Measurements from ENCODE around the gene DLX4. TPM values are rescaled to one million over a fixed set of nuclear protein-coding genes. Genes with fewer than 3 reads are reported as not detected.

DLX4 gene
- total RNA-seq, 1 experiment from 2014 or later: not detected

DNA sequence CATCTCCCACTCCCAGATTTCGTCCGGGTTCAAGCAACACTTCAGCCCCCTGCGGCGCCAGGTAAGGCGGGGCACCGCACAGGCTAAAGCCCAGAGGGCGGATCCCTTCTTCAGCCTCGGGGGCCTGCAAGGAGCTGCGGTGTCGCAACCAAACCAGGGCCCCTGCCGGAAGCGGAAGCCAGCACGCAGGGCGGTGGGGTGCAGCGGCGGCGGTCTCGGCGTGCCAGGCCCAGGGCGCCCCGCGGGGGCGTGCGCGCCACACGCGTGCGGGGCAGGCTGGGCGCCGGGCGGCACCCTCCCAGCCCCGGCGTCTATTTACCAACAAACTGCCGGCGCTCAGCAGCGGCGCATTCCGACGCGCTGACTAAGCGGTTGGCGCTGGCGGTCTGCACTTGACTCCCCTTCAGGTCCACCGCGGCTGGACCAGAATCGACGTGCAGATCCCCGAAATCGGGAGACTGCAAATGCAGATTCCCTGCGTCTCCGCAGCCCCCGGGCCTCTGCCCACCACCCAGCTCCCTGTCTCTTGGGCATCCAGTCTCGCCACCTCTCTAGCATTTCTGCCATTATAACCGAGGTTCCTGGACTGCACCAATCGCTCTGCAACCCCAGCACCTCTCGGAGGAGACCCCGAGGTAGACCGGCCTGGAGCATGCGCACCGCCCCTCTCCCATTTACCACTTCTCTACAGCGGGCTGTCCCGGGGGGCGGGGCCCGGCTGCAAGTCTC, 421 bp upstream of the DLX4 start:
- DNase-seq (ENCODE audit: low read depth): peak; percentile 73

- DNase-seq (ENCODE audit: low read depth): no peak
These were observed 902 bp downstream of the DLX4 start for GRCh38 chr17:49969795-49970389.

- DNase-seq (ENCODE audit: low read depth): no peak
These were observed 1.5 kb downstream of the DLX4 start for GRCh38 chr17:49970498-49970897.

DNA sequence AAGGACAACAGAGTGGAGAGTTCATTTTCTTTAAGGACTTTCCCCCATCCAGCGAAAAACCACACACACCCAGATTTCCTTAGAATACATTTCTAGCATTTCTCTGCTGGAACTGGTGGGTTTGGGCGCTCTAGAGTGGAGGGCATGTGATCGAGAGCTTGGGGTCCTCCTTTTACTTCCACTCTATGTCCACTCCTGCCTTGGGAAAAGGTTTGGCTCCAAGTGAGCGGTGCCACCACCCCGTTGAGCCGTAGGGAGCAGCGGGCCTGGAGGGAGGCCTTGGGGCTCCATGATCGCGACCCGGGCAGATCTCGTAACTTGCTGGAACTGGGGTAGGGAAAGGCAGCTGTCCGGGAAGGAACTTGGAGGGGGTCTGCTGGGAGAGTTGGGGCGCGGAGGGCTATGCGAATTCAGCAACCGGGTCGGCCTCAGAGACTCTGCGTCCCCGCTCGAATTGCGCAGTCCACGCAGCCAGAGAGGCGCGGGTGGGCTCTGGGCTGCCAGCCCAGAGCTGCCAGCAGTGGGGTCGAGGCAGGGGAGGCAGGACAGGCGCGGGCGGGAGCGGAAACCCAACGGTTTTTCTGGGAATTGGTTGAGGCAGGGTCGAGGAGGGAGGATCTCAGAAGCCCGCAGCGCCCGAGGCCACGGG, 2.3 kb downstream of the DLX4 start:
- DNase-seq (ENCODE audit: low read depth): no peak

DNA sequence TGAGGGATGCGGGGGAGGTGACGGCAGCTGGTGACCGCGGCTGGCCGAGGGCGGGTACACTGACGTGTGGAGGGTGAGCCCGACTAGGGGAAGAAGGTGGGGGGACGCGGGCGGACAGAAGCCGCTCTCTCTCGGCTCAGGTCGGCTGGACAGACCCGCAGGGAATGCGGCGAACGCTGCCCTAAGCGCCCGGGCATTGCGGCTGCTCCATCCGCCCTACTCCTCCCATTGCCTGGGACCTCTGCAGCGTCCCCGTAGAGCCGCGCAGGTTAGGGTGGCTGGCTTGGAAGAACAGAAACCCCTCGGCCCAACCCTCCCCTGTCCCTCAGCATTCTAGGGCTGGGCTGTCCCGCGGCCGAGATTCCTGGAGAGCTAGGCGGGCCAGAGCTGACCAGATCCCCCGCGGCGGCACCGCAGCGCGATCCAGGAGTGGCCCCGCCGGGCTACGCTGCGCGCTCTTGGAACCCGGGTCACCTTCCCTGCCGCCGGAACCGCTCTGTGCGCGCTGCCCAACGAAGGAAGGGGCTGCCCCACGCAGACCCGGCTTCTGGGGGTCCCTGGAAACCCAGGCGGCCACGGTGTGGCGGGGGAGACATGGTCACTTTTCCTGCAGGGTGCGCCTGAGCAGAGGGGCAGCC, 3.0 kb downstream of the DLX4 start:
- peak; percentile 49 for DNase-seq (ENCODE audit: low read depth)

GRCh38 chr17:49972486-49973270, 3.7 kb downstream of the DLX4 start:
- DNase-seq (ENCODE audit: low read depth): no peak

DNA sequence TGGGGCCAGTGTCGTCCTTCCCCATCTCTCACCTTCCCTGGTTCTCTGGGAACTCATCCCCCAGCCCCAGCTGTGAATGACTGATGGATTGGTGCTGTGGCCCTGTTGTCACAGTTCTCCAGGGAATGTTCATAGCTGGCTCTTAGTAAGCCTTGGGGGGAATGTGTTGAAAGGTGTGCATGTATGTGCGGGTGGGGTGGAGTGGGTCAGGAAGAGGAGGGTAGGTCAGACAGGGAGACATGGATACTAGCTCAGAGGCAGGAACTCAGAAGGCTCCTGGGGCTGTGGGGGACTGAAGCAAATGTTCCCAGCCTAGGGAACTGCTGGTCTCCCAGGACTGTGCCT, 4.3 kb downstream of the DLX4 start:
- no peak for DNase-seq (ENCODE audit: low read depth)

DNA sequence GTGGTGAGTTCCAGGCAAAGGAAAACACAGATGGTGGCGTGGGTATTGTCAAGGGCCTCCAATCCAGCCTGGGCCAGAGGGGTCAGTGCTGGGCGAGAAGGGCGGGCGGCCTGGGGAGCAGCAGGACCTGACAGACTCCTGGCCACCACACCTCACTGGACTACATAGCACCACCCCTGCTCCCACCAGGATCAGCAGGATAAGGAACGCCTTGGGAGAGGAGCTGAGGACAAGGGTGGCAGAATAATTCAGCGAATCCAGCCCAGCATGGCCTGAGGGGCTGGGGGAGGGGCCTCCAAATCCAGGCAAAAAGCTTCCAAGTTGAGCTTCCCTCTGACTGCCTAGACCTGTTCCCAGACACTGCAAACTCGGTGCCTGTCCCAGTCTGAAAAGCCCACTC, 6.5 kb downstream of the DLX4 start:
- no peak for DNase-seq (ENCODE audit: low read depth)

- DNase-seq (ENCODE audit: low read depth): no peak
These were observed 7.3 kb downstream of the DLX4 start for GRCh38 chr17:49976163-49976827.

DNA sequence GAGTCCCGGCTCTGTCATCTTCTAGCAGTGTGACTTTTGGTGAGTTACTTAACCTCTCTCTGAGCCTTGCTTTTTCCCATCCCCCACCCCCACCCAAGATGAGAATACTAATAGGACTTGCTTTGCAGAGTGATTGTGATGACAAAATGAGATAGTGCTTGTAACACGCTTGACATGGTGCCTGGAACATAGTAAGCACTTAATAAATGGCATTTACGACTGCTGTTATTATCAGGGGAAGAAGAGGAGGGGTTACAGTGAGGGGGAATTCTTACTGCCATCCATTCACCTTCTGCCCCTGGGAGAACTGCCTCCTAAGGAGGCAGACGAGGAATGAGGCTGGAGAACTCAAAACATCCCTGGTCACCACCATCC, 7.8 kb downstream of the DLX4 start:
- no peak for DNase-seq (ENCODE audit: low read depth)

DNA sequence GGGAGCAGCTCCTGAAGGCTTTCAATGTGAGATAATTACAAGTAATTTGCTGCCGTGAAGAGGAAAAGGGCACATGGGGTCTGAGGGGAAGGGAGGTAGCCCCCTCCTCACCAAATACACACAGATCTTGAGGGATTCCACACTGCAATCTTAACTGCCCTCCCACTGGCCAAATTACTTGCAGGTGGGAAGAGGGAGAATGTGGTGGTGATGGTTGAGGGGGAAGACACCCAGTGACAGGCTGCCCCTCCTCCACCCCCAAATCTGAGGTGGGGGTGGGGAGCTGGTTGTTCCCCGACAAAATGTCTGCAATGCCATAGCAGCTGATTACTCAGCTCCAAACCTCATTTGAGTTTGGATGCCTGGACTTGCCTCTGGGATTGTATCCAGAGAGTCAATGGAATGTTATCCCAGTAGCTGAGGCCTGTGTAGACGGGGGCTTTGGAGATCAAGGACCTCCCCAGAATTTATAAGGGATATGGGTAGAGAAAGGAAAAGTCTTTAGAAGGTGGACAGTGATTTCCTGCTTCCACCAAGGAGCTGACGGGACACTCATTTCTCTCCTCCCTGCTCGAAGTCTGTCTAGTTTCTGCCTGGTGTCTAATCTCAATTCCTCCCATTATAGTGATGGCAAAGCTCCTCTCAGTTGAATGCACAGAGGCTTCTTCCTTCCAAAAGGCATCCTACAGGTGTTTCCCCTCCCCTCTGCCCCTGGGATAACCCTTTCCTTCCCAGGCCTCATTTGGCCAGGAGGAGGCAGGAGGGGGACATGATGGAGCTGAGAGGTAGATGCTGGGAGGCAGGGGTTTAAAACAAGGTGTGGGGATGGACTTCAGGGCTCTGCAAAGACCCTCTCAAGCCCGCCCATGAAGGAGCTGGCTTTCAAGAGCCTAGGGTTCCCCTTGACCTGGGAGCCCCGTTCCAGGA, 8.7 kb downstream of the DLX4 start:
- DNase-seq (ENCODE audit: low read depth): no peak

DNA sequence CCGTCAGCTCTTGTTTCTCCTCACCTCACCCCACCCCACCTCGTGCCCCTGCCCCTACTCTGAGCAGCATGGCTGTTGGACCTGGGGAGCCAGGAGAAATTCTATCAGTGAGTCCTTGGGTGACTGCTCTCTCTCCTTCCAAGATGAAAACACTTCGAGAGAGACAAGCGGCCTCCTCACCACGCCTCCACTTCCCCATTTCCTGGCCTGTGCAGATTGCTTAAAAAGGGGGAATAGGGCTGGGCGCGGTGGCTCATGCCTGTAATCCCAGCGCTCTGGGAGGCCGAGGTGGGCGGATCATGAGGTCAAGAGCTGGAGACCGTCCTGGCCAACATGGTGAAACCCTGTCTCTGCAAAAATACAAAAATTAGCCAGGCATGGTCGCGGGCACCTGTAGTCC, 9.5 kb downstream of the DLX4 start:
- no peak for DNase-seq (ENCODE audit: low read depth)

DNA sequence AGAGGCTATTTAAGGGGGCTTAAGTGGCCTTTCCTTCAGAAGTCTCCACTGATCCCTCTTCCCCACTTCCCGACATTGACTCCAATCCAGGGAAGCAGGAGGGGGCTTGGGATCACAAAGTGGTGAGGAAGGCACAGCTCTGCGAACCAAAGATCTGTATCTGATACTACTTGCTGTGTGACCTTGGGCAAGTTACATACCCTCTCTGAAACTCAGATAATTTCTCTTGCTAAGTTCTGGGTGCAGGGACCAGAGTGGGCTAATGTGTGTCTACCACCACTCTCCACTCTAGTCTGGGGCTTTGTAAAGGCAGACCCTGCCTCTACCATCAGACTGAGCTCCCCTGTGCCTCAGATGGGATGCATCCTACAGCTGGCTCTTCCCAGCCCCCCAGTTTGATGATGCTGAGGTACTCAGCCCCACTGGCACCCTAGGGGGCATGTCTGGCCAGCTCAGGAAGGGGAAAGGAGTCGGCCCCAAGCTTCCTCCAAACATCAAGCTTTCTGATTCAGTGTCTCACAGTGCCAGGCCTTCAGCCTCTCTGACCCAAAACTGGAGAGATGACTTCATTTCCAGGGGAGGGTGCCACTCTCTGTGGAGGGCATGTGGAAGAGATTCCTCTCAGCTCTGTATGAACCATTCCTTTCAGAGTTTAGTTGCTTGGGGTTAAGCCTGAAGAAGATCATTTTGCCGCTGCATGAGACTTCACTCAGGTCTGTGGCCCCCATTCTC, 10.9 kb downstream of the DLX4 start:
- no peak for DNase-seq (ENCODE audit: low read depth)

DNA sequence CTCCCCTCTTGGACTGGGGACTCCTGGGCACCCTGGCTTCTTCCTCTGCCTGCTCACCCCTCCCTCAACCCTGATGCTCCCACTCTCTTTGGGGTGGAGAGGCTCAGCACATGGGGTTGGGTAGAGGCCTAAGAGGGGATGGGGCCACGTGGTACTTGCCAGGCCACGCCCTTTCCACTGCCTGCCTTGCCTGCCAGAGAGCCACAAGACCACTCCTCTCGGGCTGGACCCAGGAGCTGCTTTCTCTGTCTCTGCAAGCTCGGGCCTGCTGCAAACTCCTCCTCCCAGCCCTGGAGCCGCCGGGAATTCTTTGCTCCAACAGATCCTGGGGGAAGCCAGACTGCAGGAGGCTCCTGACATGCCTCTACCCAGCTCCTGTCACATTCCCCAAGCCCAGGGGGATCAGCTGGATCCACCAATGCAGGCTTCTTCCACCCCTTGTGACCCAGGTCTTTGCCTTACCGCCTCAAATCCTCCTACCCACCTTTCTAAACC, 11.8 kb downstream of the DLX4 start:
- no peak for DNase-seq (ENCODE audit: low read depth)

DNA sequence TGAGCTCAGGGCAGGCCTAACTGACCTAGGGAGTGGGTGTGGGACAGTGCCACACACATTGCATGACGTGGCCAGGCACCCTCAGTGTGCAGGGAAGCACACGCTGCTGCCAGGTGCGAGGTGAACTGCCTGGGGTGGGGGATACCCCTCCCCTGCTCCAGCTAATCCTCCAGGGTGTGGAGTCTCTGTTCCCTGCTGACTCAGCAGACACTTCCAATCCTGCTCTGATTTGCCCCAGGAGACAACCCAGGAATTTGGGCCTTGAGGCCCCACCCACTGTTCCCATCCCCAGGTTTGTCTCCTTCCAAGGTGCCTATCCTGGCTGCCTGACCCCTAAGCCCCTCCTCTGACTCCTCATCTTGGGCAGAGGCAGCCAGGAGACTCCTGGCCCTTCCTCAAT, 15.3 kb downstream of the DLX4 start:
- no peak for DNase-seq (ENCODE audit: low read depth)

DNA sequence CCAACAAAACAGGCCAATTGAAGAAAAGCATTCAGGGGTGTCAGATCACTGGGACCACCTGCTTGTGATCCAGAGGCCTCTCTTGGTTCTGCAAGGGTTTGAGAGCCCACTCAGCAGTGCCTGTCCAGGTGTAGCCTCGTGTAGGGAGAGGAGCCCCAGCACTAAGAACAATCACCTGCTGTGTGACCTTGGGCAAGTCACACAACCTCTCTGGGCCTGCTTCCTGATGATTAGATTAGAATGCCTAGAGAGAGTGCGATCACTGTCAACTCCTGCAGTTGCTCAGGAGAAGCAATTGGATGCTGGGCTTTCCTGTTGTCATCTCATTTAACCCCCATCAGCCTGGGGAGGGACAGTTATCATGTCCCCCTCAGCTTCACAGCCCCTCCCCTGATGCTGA, 15.8 kb downstream of the DLX4 start:
- DNase-seq (ENCODE audit: low read depth): no peak

DNA sequence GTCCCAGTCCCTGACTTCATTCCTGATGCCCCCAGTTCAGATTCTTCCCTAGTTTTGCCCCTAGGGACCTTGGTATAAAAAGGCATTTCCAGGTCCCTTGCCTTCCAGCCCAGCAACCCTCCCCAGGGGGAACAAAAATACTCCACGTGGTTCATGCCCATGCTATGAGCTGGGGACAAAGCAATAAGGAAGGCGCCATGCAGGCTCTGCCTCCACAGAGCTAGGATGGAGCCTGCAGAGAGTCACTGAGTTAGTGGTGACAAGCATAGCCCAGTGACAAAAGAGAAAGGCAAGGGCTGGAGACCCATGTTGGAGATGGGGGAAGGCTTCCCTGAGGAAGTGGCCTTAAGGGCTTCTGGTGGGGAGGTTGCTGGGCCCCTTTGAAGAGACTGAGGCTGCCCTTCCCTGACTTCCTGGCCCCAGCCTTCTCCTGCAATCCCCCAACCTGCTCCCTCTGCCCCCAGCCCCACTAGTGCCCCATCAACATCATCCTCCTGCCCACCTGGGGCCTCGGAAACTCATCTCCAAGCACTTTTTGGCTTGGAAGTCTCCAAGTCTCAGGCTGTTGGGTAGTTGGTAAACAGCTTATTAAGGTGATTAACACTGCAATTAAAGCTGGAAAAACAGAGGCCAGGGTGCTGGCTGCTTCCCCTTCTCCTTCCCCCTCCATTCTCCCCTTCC, 16.5 kb downstream of the DLX4 start:
- DNase-seq (ENCODE audit: low read depth): no peak

DNA sequence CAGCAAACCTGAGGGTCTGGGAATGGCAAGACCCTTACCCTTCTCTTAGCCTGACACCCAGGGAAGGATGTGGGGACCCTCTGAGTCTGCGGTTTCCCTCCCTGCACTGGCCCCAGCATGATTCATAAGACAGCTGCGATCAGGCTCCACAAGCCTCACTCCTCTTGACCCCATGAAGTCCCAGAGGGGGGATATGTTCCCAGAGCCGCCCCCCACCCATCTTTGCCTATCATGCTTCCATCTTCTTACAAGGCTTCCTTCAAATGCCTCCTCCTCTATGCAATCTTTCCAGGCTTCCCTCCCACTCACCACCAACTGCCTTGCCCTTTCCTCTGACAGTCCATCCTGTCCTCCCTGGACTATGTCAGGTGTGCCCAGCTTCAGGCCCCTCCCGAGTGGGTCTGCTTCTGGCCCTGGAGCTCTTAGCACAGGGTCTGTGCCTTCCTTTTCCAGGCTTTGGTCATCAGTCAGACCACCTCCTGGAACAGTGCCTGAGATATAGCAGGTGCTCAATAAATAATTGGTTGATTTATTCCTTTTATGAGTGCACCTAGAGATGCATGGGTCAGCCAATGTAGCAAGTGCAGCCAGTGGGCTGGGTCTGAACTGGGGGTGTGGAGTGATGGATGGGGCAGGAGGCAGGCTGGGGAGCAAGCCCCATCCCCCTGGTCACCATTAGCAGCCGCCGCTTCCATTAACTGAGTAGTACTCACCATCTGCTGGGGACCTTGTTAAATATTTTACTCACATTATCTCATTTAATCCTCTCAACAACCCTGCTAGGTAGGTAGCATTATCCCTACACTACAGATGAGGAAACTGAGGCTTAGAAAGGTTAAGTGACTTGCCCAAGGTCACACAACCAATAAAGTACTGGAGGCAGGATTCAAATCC, 17.7 kb downstream of the DLX4 start:
- DNase-seq (ENCODE audit: low read depth): no peak

Data from RPMI7951 (cell line).